DMS 273 (cell line): ENCODE measurements around the gene TRDMT1.

ENCODE experiments used
- DNase-seq: peaks from one replicate; lab custom pipeline; 2025; ENCODE audit not compliant: unreplicated experiment; lab: John Stamatoyannopoulos, UW

TRDMT1 gene

DNA sequence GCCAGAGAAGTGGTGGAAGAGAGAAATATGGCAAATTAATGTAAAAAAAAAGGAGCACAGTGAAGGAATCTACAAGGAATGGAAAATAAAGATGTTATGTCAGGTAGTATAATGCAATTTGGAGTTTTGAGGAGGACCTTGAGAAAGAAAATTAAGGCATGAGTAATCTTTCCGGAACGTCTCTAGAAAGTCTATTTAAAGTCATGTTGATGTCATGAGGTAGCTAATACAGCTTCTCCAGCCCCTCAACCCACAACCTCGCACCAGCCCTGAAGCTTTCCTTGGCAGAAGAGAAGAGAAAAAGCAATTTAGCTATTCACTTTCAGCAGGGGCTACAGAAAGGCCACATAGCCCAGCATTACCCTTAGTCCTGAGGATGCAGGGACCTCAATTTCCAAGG is 22.5 kb downstream of the TRDMT1 start:
- no peak for DNase-seq

GRCh38 chr10:17178006-17178405 is 23.5 kb downstream of the TRDMT1 start:
- DNase-seq = no peak

DNA sequence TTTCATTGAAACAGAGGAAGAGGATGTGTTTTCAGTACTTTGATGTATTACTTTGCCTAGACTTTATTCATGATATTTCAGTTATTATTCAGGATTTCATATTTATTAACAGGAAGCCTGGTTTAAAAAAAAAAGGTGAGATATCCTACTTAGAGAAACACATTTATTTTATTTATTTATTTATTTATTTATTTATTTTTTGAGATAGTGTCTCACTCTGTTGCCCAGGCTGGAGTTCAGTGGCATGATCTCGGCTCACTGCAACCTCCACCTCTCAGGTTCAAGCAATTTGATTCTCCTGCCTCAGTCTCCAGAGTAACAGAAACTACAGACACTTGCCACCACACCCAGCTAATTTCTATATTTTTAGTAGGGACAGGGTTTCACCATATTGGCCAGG is 24.5 kb downstream of the TRDMT1 start:
- no peak for DNase-seq

GRCh38 chr10:17176091-17176490 is 25.4 kb downstream of the TRDMT1 start:
- no peak for DNase-seq

DNA sequence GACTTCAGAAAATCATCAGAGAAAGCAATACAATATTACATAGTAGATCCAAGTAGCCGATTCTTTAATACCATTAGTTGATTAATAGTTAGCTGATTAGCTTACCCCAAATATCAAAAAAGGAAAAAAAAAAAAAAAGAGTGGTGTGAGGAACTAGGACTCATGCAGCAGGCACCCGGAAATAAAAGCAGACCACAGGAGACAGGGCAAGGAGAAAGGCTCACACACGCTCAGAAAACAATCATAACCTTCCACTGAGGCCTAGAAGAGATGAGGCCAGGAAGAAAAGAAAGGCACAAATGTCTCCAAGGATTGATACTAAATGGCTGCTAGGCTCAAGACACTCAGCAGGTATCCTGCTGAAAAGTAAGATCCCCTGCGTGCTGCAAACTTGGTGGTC is 25.9 kb downstream of the TRDMT1 start:
- DNase-seq = no peak

DNA sequence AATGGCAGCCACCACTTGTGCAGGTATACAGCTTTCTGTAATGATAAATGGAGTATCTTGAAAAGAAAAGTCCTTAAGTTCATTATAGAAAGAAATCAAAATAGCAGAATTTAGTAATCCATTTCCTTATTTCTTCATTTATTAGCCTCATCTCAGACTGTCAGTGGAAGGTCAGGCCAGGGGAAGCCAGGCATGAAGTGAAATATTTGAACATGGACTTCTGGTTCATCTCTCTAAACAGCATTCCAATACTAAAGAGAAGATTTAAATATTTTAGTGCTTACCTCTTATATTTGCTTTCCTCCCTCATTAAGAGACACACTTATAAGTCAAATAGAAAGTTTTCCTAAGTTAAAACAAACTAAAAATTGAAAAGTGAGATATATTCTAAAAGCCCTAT is 26.8 kb downstream of the TRDMT1 start:
- no peak for DNase-seq

GRCh38 chr10:17171141-17171641 is 30.3 kb downstream of the TRDMT1 start:
- no peak for DNase-seq

DNA sequence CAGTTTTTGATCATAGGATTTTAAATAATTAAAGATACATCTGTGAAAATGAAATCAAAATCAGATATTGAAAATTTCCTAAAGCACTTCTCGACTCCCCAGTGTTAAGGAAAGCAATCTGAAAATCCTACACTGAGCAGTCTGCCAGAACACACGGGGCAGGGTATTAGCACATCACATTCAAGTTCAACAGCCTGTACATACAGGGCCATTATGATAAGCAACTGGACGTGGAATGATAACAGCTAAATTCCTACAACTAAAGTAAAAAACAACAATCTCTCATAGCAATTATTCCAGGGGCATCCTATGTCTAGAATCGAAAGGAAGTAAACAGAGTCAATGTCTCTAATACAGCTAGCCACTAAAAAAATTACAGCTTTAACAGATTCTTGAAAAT is 31.7 kb downstream of the TRDMT1 start:
- no peak for DNase-seq

- DNase-seq = no peak
Observed at GRCh38 chr10:17166699-17167098, 34.8 kb downstream of the TRDMT1 start.

- no peak for DNase-seq
Observed at GRCh38 chr10:17162828-17163227, 38.6 kb downstream of the TRDMT1 start.

DNA sequence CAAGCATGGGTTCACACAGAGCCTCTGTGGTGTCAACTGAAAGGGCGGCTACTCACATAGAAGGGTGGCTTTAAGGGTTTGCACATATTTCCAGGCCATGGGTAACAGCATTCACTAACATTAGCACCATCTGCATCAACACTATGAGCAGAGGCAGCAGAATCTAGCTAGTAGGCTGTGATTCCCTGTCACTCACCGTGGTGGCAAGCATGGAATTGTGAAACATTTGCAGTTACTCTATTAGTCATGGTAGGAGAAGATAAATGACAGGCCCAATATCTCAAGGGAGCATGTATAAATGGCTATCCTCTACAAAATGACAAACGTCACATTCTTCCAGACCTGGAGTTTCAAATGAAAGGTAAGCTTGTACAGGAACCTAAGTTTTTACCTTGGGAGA is 39.7 kb downstream of the TRDMT1 start:
- no peak for DNase-seq

DNA sequence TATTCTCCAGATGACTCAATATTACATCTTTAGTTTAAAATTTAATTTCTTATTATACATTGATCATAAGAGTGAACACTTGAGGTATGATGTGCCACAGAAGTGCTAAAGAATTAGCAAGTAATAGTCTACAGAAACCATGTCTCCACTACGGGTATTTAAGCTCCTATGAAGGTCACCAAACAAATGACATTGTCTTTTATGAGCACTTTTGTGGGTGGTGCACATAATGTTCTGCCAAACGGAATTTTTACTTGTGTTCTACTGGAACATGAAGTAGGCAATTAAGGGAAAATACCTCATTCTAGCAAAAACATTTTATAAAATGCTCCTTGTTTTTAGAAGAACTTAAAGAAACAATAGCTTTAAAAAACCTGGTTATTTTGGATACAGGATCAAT is 44.4 kb downstream of the TRDMT1 start:
- no peak for DNase-seq

DNA sequence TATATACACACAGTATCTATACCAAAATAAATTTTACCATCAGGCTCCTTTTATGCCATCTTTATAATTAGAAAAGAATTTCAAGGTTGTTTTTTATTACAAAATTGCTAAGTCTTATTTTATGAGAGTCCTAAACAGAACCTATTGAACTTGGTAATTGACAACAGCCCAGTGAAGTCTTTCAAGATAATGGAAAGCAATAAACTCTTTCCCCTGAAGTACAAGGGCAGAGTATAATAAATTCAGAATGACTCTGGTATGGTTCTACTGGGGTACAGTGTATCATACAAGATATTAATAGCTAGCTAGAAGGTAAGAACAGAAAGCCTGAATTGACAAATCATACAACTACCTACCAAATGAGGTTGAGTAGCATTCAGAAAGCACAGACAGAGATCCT is 45.6 kb downstream of the TRDMT1 start:
- no peak for DNase-seq

GRCh38 chr10:17154116-17154515 is 47.4 kb downstream of the TRDMT1 start:
- DNase-seq = no peak

GRCh38 chr10:17153321-17153720 is 48.2 kb downstream of the TRDMT1 start:
- DNase-seq = no peak

DNA sequence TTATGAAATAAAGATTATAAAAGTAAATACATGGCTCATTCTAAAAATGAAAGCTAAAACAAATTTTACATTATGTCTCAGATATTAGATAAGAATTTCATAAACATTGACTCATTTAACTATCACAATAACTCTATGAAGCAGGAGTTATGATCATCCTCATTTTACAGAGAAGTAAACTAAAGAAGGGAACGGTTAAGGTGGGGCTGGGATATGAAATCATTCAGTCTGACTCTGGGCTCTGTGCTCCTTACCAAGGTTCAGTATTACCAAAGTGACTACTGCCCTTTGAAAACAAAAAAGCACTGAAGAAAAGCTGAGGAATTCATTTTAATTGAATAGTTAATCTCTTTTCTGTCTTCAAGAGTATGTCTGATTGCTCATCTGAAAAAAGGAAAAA is 49.8 kb downstream of the TRDMT1 start:
- no peak for DNase-seq

GRCh38 chr10:17147884-17148489 is 53.5 kb downstream of the TRDMT1 start:
- no peak for DNase-seq

DNA sequence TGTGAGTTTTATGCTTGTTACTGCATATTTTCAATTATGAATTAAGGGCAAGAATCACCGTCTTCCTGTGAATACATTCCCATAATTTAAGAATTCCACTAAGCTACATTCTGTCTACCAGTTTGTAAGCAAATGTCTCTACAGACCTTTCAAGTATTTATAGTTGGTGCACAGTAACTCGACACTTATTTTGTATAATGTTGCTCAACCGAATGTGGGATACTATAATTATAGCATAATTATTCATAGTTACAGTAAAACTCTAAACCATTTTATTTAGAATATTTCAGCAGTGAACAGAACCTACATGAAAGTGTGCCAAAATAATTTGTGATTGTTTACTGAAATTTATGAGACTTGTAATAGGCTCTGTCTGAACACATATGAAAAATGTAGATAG is 54.6 kb downstream of the TRDMT1 start:
- DNase-seq = no peak

DNA sequence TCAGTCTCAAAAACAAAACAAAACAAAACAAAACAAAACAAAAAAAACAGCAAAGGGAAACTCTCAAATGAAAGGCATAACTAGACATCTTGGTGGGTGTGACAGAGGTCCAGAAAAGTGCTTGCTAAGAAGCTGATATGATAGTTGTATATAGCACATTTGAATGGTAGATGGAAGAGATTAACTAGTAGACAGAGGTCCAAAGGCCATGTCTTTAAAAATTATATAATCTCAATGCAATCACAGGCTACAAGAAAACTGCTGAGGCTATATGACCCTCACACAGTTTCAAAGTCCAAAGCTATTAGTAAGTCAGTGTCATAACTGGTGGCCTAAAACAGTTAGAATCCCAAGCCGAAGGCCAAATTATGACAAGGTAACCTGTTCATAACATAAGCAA is 56.2 kb downstream of the TRDMT1 start:
- no peak for DNase-seq

DNA sequence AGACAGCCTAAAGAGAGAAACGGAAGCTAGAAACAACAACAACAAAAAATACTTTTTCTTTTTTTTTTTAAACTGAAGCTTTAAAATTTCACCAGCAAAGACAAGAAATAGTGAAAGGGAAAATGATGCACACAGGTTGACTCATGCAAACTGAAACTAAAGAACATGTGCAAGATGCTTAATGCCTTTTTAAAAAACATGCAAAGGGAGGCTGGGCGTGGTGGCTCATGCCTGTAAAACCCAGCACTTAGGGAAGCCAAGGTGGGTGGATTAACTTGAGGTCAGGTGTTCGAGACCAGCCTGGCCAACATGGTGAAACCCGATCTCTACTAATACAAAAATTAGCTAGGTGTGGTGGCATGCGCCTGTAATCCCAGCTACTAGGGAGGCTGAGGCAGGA is 56.7 kb downstream of the TRDMT1 start:
- no peak for DNase-seq

DNA sequence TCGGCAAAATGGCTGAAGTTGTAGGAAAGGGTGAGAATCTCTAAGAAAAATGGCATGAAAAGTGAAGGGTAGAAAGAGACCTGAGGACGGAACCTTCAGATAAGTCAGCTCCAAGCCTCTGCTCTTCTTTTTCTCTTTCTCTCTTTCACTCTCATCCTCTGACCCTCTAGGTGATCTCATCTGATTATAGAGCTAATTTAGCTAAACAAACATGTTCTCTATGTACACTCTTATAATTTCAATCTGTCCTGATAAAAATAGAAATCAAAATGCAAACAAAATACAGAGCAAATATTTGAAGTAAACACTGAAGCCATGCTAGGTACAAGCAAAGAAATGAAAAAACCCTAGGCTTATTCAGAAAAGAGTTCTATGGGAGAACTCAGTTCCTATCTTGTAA is 57.4 kb downstream of the TRDMT1 start:
- no peak for DNase-seq

DNA sequence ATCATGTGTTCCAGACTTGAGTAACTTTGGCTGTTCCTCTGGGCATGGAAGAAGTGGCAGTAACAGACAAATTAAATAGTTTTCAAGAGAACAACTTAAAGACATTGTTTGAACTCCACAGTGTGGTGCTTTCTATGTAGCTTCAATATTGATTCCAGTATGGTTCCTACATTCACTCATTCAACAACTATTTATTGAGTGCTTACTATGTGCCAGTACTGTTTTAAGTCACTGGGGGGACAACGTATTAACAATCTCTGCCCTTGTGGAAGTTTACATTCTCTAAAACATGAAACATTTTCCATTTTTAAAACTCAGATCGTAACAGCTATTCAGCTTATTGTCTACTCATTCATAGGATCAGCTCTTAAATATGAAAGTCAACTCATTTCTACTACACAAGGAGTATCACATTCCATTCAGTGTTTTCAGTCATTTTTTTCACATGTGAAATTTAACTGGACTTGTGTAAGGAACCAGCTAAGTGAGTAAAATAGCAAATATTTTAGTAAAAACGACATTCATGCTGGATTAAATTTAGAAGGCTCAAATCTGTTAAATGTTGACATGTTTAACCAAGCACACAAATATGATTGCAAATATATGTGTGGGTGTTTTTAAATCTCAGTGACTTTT is 58.3 kb downstream of the TRDMT1 start:
- no peak for DNase-seq
